Epidermal melanocyte (primary cell): ENCODE data around the gene PPP1R26.

Experiments used
- DNase-seq: peaks from one replicate; pipeline ENCODE4 v3.0.0; 2011; ENCODE audit warnings: low spot score; ENCODE audit not compliant: insufficient read length

The PPP1R26 gene

GRCh38 chr9:135463140-135463539, 16.4 kb upstream of the PPP1R26 start:
- DNase-seq = no peak

GRCh38 chr9:135464181-135464580, 15.4 kb upstream of the PPP1R26 start:
- DNase-seq = no peak

DNA sequence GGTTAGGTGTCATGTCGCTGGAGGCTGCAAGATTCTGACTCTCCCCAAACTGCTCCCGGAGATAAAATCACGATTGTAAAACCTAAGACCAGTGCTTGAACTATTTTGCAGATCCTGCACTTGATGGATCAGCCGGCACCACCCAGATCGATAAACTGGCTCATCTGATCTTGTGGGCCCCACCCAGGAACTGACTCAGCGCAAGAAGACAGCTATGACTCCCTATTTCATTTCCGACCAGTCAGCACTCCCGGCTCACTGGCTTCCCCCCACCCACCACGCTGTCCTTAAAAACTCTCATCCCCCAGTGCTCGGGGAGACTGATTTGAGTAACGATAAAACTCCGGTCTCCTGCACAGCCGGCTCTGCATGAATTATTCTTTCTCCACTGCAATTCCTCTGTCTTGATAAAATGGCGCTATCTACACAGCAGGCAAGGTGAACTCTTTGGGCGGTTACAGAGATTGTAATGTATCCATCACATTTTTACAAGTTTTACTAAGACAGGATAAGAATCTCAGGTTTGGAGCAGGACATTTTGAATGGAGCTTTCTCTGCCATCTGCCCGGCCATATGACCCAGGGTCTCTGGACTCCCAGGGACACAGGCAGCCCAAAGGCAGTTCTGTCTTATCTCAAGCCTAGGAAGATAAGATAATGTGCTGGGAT, 10.6 kb upstream of the PPP1R26 start:
- DNase-seq = no peak

DNA sequence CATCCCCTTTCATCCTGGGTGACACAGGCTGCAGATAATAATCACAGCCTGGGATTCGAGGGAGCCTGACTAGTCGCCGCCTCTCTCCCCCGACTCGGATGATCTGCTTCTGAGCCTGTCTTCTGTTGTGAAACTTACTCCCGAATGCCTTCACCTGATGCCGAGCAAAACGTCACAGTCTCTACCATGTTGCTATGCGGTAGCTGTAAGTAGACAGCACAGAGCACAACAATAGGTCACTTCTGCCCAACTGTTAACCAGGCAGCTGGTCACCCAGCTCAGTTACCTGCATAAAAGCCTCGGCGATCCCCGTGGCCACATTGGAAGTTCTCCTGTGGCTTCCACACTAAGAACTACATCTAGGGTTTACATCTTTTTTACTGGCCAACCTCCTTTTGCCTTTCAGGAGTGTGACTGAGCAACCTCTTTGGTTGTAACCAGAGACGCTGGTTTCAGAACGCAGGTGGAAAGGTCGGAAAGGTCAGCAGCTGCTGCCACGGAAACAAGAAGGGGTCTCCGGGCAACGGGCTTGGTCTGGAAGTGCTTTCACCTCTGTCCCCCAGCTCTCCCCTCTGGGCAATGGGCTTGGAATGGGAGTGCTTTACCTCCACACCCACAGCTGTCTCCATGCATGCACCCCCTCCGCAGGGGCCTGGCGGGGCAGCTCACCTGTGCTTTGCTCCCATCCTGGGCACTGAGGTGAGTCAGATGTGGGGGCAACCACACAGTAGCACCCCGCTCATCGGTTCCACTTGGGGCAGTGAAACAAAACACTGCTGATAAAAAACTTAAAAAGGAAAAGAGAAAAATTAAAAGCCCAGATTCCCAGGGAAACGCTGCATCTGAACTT, 7.6 kb upstream of the PPP1R26 start:
- no peak for DNase-seq

DNA sequence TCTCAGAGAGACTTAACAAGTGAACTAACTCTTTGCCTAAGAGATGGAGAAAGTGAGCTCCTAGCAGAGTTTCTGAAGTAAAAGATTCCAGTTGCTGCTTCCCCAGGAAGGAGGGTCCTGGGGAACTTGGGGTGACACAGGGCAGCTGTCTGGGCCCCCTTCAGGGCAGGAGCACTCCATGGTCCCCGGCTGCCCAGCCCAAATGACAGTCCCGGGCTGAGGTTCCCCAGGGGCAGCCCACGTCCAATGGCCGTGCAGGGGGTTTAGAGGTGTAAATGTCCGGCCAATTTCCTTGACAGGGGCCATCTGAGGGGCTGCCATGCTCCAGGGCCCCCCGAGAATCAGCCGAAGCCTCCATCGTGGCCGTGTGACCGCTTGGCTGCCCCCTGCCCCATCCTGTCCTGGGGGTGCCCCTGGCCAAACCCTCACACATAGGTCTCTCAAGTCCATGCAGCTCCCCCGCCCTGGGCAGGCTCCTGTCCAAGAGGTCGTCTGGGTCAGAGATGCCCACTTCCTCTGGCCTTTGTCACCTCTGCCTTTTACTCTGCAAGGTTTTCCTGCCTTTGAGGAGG, 5.5 kb upstream of the PPP1R26 start:
- no peak for DNase-seq

DNA sequence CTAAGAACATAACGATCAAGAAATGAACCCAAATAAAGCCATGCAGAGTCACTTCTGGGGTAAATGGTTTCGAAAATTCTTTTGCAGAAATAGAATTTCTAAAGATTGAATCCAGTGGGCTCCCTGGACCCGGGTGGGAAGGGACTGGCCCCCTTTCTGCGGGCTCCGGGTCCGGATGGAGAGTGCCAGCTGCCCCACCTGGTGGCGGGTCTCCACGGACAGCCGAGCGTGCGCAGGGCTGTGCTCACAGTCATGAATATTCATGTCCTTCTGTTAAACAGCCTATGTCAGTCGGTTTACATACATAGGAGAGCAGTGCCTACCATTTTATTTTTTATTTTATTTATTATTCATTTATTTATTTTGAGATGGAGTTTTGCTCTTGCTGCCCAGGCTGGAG, 4.7 kb upstream of the PPP1R26 start:
- no peak for DNase-seq

- DNase-seq = no peak
Observed at GRCh38 chr9:135476561-135477355, 2.8 kb upstream of the PPP1R26 start.

DNA sequence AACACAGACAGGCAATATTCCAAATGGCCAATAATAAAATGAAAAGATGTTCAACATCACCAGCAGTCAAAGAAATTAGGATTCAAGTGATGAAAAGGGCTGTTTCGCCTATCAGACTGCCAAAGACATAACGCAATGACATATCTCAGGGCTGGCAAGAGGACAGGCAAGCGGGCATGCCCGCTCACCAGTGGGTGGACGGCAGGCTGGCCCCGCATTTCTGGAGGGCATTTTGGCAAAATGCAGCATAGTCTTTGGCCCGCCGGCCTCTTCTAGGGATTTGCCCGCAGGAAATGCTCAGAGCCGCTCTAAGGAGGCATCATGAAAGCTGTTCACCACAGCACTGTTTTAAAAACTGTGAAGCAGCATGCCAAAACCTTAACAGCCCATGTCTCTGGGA, 1.4 kb upstream of the PPP1R26 start:
- no peak for DNase-seq

- DNase-seq = peak; percentile 33
Observed at GRCh38 chr9:135478829-135479468, 633 bp upstream of the PPP1R26 start.

GRCh38 chr9:135480071-135480939, 723 bp downstream of the PPP1R26 start:
- peak; percentile 56 for DNase-seq

DNA sequence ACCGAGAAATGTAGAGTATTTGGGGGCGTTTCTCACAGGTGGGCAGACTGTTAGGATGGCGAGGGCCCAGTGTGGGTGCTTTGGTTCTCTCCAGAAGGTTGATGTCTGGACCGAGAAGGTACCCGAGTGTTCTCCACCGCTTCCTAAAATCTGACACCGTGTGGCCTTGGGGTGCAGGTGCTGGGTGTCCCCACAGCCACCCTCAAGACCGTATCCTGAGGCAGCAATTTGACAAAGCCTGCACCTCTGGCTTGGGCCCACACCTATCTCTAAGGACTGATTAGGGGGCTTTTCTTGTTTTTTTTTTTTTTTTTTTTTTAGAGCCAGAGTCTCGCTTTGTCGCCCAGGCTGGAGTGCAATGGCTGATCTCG, 1.3 kb downstream of the PPP1R26 start:
- no peak for DNase-seq

DNA sequence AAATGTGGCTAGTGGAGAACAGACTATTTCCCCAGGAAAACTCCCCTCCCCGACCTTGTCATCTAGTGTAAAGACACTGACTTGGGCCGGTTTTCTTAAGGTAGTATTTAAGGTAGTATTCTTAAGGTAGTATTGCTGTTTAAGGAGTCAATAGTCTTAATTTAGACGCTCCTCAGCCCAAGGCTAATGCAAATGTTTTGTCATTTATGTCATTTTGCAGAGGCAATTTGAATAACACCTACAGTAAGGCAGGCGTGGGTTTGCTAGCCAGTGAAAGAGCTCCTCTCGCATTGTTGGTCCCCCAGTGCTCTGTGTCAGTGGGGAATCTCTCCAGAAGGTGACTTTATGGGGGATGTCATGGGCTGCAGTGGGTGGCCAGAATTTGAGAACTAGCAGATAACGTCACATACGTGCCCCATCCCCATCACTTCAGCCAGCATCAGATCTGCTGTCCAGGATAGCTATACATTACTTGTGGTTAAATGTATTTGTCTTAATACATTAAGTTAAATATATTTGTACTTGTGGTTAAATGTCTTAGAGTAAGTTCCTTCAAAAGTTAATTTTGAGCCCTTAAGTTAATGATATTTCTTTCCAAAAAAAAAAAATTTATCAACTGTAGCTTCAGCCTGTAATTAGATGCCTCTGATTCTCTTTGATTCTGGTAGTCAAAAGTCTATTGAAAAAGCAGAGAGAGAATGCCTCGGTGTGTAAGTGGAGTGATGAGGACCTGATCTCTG, 2.6 kb downstream of the PPP1R26 start:
- no peak for DNase-seq

GRCh38 chr9:135484460-135485277, 5.1 kb downstream of the PPP1R26 start:
- DNase-seq = no peak

DNA sequence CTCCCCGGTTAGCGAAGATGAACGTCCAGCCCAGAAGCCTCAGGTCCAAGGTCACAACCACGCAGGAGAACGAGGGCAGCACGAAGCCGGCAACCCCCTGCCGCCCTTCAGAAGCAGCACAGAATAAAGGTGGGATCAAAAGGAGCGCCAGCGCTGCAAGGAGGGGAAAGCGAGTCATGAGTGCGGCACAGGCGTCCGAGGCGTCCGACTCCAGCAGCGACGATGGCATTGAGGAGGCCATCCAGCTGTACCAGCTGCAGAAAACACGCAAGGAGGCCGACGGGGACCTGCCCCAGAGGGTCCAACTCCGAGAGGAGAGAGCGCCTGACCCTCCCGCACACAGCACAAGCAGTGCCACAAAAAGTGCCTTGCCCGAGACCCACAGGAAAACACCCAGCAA, 5.8 kb downstream of the PPP1R26 start:
- no peak for DNase-seq

DNA sequence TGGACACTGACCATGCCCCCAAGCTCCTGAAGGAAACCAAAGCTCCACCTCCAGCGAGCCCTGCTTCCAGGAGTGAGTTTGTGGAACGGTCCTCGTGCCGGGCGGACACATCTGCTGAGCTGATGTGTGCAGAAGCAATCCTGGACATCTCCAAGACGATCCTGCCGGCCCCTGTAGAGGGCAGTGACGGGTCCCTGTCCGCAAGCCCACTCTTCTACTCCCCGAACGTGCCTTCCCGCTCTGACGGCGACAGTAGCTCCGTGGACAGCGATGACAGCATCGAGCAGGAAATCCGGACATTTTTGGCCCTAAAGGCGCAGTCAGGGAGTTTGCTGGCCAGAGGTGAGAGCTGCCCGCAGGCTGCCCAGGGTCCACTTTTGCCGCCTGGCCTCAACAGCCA, 6.2 kb downstream of the PPP1R26 start:
- DNase-seq = no peak

- DNase-seq = no peak
Observed at GRCh38 chr9:135486267-135487065, 6.9 kb downstream of the PPP1R26 start.

- DNase-seq = no peak
Observed at GRCh38 chr9:135487281-135488012, 7.9 kb downstream of the PPP1R26 start.
